Panc1 (cell line): ENCODE data around the gene MPP2.

Experiments used
- POLR2AphosphoS5 ChIP-seq: IDR thresholded peaks from 2 replicates; pipeline ENCODE4 v1.6.1; 2012; ENCODE audit warnings: mild to moderate bottlenecking, low read depth, low read length, moderate library complexity
- REST ChIP-seq, 2 experiments: IDR thresholded peaks; 2 replicates each; pipeline ENCODE4 v1.6.1; 2011 to 2012; ENCODE audit warnings: low read depth in 2 of 2, control low read depth in 1 of 2, low read length in 1 of 2, mild to moderate bottlenecking in 1 of 2, moderate library complexity in 1 of 2; ENCODE audit not compliant: insufficient read depth in 1 of 2
- TCF7L2 ChIP-seq: IDR thresholded peaks from 2 replicates; pipeline ENCODE4 v1.6.1; 2011; ENCODE audit warnings: mild to moderate bottlenecking, low read depth, low read length, inconsistent platforms
- TF ChIP-seq, protein P1 (sequence below): fragments of 450-650 bp; IDR thresholded peaks from 2 replicates; pipeline ENCODE4 v1.5.1; 2017; ENCODE audit warnings: mild to moderate bottlenecking

- TF ChIP-seq, protein P1, sequence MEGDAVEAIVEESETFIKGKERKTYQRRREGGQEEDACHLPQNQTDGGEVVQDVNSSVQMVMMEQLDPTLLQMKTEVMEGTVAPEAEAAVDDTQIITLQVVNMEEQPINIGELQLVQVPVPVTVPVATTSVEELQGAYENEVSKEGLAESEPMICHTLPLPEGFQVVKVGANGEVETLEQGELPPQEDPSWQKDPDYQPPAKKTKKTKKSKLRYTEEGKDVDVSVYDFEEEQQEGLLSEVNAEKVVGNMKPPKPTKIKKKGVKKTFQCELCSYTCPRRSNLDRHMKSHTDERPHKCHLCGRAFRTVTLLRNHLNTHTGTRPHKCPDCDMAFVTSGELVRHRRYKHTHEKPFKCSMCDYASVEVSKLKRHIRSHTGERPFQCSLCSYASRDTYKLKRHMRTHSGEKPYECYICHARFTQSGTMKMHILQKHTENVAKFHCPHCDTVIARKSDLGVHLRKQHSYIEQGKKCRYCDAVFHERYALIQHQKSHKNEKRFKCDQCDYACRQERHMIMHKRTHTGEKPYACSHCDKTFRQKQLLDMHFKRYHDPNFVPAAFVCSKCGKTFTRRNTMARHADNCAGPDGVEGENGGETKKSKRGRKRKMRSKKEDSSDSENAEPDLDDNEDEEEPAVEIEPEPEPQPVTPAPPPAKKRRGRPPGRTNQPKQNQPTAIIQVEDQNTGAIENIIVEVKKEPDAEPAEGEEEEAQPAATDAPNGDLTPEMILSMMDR: no peak
- TF ChIP-seq POLR2AphosphoS5 (no peak), TCF7L2 (no peak), REST (IDR thresholded peaks at IDR 0.05; ENCODE audit: insufficient read depth in 1 of 2, low read depth in 2 of 2, low read length in 1 of 2) (no peak)
These were observed 74.1 kb downstream of the MPP2 start, which contains the start of gene MPP3 for GRCh38 chr17:43832976-43833829.
